Stimulated activated CD4-positive, alpha-beta T cell treated with anti-CD3 and anti-CD28 coated beads, Interleukin-1b, Interleukin-23, amount 100 ng/mL, for 24 hours (primary cell): ENCODE measurements around the gene PTPRE.

Experiments used
- DNase-seq, 4 experiments: peaks; one replicate each; pipeline ENCODE4 v3.0.0-alpha.2; 2020; ENCODE audit warnings: low read depth in 4 of 4, low spot score in 1 of 4

The PTPRE gene

GRCh38 chr10:127949831-127950230, 42.9 kb downstream of the PTPRE start:
- DNase-seq: no peak

- no peak for DNase-seq
These were observed 45.1 kb downstream of the PTPRE start for GRCh38 chr10:127951861-127952574.

GRCh38 chr10:127952575-127952869, 45.6 kb downstream of the PTPRE start:
- DNase-seq: no peak

- no peak for DNase-seq
These were observed 46.0 kb downstream of the PTPRE start for GRCh38 chr10:127952918-127953317.

- no peak for DNase-seq
These were observed 47.0 kb downstream of the PTPRE start for GRCh38 chr10:127953876-127954275.

- no peak for DNase-seq
These were observed 52.5 kb downstream of the PTPRE start for GRCh38 chr10:127959428-127959827.

- DNase-seq: no peak
These were observed 54.2 kb downstream of the PTPRE start for GRCh38 chr10:127961071-127961470.

- DNase-seq: no peak
These were observed 55.3 kb downstream of the PTPRE start for GRCh38 chr10:127962205-127962604.

- no peak for DNase-seq
These were observed 56.2 kb downstream of the PTPRE start for GRCh38 chr10:127963136-127963535.

GRCh38 chr10:127964621-127965020, 57.7 kb downstream of the PTPRE start:
- DNase-seq: no peak

GRCh38 chr10:127966875-127967274, 60.0 kb downstream of the PTPRE start:
- DNase-seq: no peak

GRCh38 chr10:127968027-127968441, 61.1 kb downstream of the PTPRE start:
- no peak for DNase-seq

- no peak for DNase-seq
These were observed 61.8 kb downstream of the PTPRE start for GRCh38 chr10:127968659-127969058.

GRCh38 chr10:127971101-127971946, 64.4 kb downstream of the PTPRE start:
- no peak for DNase-seq

- no peak for DNase-seq
These were observed 65.2 kb downstream of the PTPRE start for GRCh38 chr10:127971963-127972615.

GRCh38 chr10:127972751-127973357, 66.0 kb downstream of the PTPRE start:
- no peak for DNase-seq

GRCh38 chr10:127973791-127974311, 66.9 kb downstream of the PTPRE start:
- DNase-seq: no peak

- DNase-seq: no peak
These were observed 68.0 kb downstream of the PTPRE start for GRCh38 chr10:127974911-127975310.

- DNase-seq: no peak
These were observed 69.4 kb downstream of the PTPRE start for GRCh38 chr10:127976286-127976685.

- no peak for DNase-seq
These were observed 69.9 kb downstream of the PTPRE start for GRCh38 chr10:127976701-127977356.
